Small intestine (tissue), 7 donors: ENCODE measurements around the gene DPY19L2. TPM values are rescaled to one million over a fixed set of nuclear protein-coding genes. Genes with fewer than 3 reads are reported as not detected.
"Not testable (repeated sequence)": the region's sequence is repeated elsewhere in the genome, so short reads cannot be mapped to it uniquely, and the experiment has no call there.

Experiments
- DNase-seq, 2 donors: peaks; one replicate each; pipeline versions ENCODE4 v3.0.0 to v3.0.0-alpha.2; 2013
- FAIRE-seq: peaks from 2 replicates; lab custom pipeline; 2012; peaks lifted over from hg19 to GRCh38; lab: Jason Lieb, UNC
- H3K27ac ChIP-seq, 3 donors: one replicate each; pipeline ENCODE4 v1.5.1; 2013; ENCODE audit warnings: low read length in 2 of 3, mild to moderate bottlenecking in 2 of 3, control low read depth in 1 of 3, inconsistent platforms in 1 of 3, low read depth in 1 of 3, moderate library complexity in 1 of 3
- H3K27me3 ChIP-seq, 3 donors: one replicate each; pipeline ENCODE4 v1.6.1; 2013; ENCODE audit warnings: low read length in 3 of 3, inconsistent platforms in 1 of 3; ENCODE audit not compliant: control insufficient read depth in 3 of 3, insufficient read depth in 3 of 3
- H3K36me3 ChIP-seq, 3 donors: one replicate each; pipeline ENCODE4 v1.6.1; 2013; ENCODE audit warnings: low read length in 3 of 3, inconsistent platforms in 1 of 3, low read depth in 1 of 3, mild to moderate bottlenecking in 1 of 3, moderate library complexity in 1 of 3; ENCODE audit not compliant: control insufficient read depth in 3 of 3, insufficient read depth in 2 of 3
- H3K4me1 ChIP-seq, 3 donors: one replicate each; pipeline ENCODE4 v1.6.1; 2013; ENCODE audit warnings: low read length in 2 of 3, inconsistent platforms in 1 of 3, low read depth in 1 of 3, mild to moderate bottlenecking in 1 of 3, moderate library complexity in 1 of 3; ENCODE audit not compliant: control insufficient read depth in 3 of 3, insufficient read depth in 2 of 3
- H3K4me3 ChIP-seq, 3 donors: one replicate each; pipeline ENCODE4 v1.5.1; 2013; ENCODE audit warnings: low read length in 3 of 3, control low read depth in 1 of 3, inconsistent platforms in 1 of 3, low read depth in 1 of 3, mild to moderate bottlenecking in 1 of 3, moderate library complexity in 1 of 3
- H3K9me3 ChIP-seq, 2 donors: one replicate each; pipeline ENCODE4 v1.6.1; 2013; ENCODE audit warnings: low read depth in 1 of 2, low read length in 1 of 2; ENCODE audit not compliant: control insufficient read depth in 2 of 2, insufficient read depth in 1 of 2
- WGBS, 3 donors: extraction: QIAGEN DNeasy Blood & Tissue Kit; methylation state at CpG; one replicate each; pipeline ENCODE4 v1.1.7; 2013; 5-methylcytosine and 5-hydroxymethylcytosine counted together
- polyA plus RNA-seq, 4 donors: library from polyadenylated mRNA; stranded (reverse) in 3 of 4; unstranded in 1 of 4; fragments of 200-250 nt in 3 of 4; fragments of 120-200 nt in 1 of 4; gene quantifications; one replicate each; pipeline versions ENCODE4 v1.2.1 to v1.2.3, GENCODE V29; 2013
- donor health status: healthy with polysubstance abuse.
- donor health status: control.
- donor health status: control.
- donor health status: Bipolar disorder and iron deficiency.
- donor health status: healthy.

The DPY19L2 gene
- polyA plus RNA-seq, 4 donors = 1.1 to 8.0 TPM; not detected in 2

DNA sequence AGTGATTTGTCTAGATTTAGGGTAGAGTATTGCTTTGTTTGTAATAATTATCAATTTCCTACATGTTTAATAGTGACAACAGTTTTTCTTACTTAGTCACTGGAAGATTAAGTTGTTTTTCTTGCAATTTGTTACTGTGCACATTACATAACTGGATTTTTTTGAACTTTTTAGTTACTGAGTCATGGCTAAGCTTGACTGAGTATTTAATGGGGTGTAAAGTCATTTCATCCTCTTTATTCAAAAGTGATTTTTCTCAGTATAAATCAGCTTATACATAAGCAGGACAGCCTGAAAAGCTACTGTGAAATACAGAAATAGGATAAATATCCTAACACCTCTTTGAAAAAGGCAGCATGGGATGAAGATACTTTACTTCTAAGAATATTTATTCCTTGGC, 12.5 kb upstream of the DPY19L2 start:
- not testable (repeated sequence) for H3K4me1 ChIP-seq, DNase-seq, H3K27me3 ChIP-seq, H3K36me3 ChIP-seq, H3K9me3 ChIP-seq, H3K27ac ChIP-seq, H3K4me3 ChIP-seq, FAIRE-seq

- not testable (repeated sequence) for H3K27ac ChIP-seq, H3K27me3 ChIP-seq, H3K4me3 ChIP-seq, H3K36me3 ChIP-seq, H3K9me3 ChIP-seq, H3K4me1 ChIP-seq, DNase-seq
- 6 to 20% (median 19%) methylated on average over 2 of the region's 2 CpGs for WGBS, 3 donors
- peak; percentile 87 for FAIRE-seq
These were observed 4.3 kb upstream of the DPY19L2 start for GRCh38 chr12:63672550-63672949.

DNA sequence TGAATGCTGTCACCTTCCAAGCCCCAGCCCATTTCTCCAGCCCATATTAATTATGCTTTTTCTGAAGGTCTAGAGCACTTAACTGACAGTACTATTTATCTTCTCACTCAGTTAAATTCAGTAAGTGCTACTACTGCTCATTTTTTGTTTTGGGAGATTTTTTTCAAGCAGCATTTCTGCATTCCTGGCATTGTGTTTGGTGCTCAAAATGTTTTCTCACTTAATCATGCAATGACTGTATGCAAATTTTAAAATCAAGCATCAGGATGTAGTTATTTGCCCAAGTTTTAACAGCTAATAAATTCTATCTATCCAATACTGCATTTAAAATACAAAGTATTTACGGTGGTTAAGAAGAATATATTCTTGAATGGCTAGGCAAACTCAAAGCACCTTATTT, 1.6 kb upstream of the DPY19L2 start:
- H3K4me3 ChIP-seq, H3K9me3 ChIP-seq, H3K27ac ChIP-seq, FAIRE-seq, DNase-seq, H3K27me3 ChIP-seq, H3K4me1 ChIP-seq, H3K36me3 ChIP-seq: not testable (repeated sequence)
- WGBS, 3 donors = 91 to 97% (median 95%) methylated on average over 1 of the region's 1 CpG

- H3K9me3 ChIP-seq, FAIRE-seq, H3K27ac ChIP-seq, H3K27me3 ChIP-seq, H3K4me1 ChIP-seq, DNase-seq, H3K4me3 ChIP-seq, H3K36me3 ChIP-seq: not testable (repeated sequence)
- 48 to 66% (median 57%) methylated on average over 3 to 6 of the region's 8 CpGs for WGBS, 3 donors
These were observed 1.1 kb upstream of the DPY19L2 start for GRCh38 chr12:63669427-63669826.

DNA sequence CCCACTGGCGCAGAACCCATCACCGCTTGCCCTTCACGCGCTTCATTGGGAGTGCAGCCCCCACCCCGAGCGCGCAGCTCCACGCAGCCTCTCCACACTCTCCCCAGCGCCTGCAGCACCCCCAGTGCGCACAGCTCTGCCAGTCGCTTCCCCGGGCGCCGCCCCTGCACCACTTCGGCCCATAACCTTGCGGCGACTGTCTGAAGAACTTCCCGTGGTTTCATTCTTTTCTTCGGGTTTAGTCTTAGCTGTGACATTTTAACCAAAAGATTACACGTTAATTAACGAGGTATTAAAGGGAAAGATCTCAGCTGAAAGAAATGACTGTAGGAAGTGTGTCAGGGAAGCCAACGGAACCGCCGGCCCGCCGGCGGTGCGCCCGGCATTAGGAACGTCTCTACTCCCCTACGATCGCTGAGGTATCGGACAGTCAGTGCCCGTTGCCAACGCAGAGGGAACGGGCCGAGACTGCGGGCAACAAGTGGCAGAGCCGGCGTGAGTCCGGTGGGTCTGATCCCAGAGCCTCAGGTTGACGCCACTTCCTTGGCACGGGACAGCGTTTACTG, 590 bp upstream of the DPY19L2 start:
- H3K4me3 ChIP-seq = peak overlapping the region; percentile 35 to 58 (median 51)

GRCh38 chr12:63663005-63663404, 5.3 kb downstream of the DPY19L2 start:
- not testable (repeated sequence) for H3K36me3 ChIP-seq, DNase-seq, H3K27ac ChIP-seq, FAIRE-seq, H3K27me3 ChIP-seq, H3K9me3 ChIP-seq, H3K4me3 ChIP-seq, H3K4me1 ChIP-seq
- 80 to 91% (median 80%) methylated on average over 7 of the region's 7 CpGs for whole genome bisulfite sequencing, 3 donors

More for the DNA sequence above, 590 bp upstream of the DPY19L2 start:
- not testable (repeated sequence) for FAIRE-seq, H3K9me3 ChIP-seq, H3K27me3 ChIP-seq, H3K4me1 ChIP-seq, H3K36me3 ChIP-seq
- DNase-seq = peak; percentile 1 to 52
- WGBS, 3 donors = 0 to 4% (median 1%) methylated on average over 37 to 44 of the region's 44 CpGs
- peak overlapping the region in 2 of 3 donors; percentile 16 to 78 for H3K27ac ChIP-seq

- not testable (repeated sequence) for FAIRE-seq
These were observed 9.8 kb downstream of the DPY19L2 start for GRCh38 chr12:63658501-63658900.

GRCh38 chr12:63656407-63656806, 11.9 kb downstream of the DPY19L2 start:
- not testable (repeated sequence) for H3K4me3 ChIP-seq, H3K36me3 ChIP-seq, DNase-seq, H3K4me1 ChIP-seq, H3K27me3 ChIP-seq, H3K9me3 ChIP-seq, H3K27ac ChIP-seq
- peak; percentile 19 for FAIRE-seq
- WGBS, 3 donors = 81 to 95% (median 87%) methylated on average over 2 of the region's 2 CpGs

More at GRCh38 chr12:63658501-63658900, 9.8 kb downstream of the DPY19L2 start:
- 78 to 95% (median 91%) methylated on average over 3 of the region's 3 CpGs for WGBS, 3 donors
- not testable (repeated sequence) for H3K9me3 ChIP-seq, H3K27ac ChIP-seq, DNase-seq, H3K36me3 ChIP-seq, H3K27me3 ChIP-seq, H3K4me3 ChIP-seq, H3K4me1 ChIP-seq
